ENCODE measurements around the gene PDE4A. TPM values are rescaled to one million over a fixed set of nuclear protein-coding genes. Genes with fewer than 3 reads are reported as not detected.

The PDE4A gene
- total and polyA plus RNA-seq, 10 of the 15 experiments (the other 5 are each of a cell fraction or from before 2014, with no cell fraction given), result 0.24 to 13.3 (median 4.9) TPM

GRCh38 chr19:10412257-10412977, 7.9 kb upstream of the PDE4A start (continued):
- TF ChIP-seq ZBTB40 (IDR thresholded peaks at IDR 0.05; ENCODE audit: borderline replicate concordance) (no peak), EZH2 (IDR thresholded peaks at IDR 0.05; ENCODE audit: borderline replicate concordance, control insufficient read depth, low read depth, low read length) (no peak), ZBTB33 (IDR thresholded peaks at IDR 0.05) (no peak), MYB (IDR thresholded peaks at IDR 0.05; ENCODE audit: borderline replicate concordance, low read depth, low read length) (no peak), IRF3 (IDR thresholded peaks at IDR 0.05) (no peak), POU2F2 (IDR thresholded peaks at IDR 0.05; ENCODE audit: borderline replicate concordance, low read depth, low read length) (peak; percentile 71; the same call in 2 of the 3 replicates), STAT1 (conservative IDR thresholded peaks at IDR 0.05) (0 out of 2 replicates have a peak, but pooled peaks have one; percentile 59), CHD4 (IDR thresholded peaks at IDR 0.05) (no peak), ATF2 (IDR thresholded peaks at IDR 0.05; ENCODE audit: low read length) (peak; percentile 86), CBX3 (IDR thresholded peaks at IDR 0.05; ENCODE audit: borderline replicate concordance, low read depth) (no peak), BACH1 (IDR thresholded peaks at IDR 0.05; ENCODE audit: borderline replicate concordance) (no peak), ETV6 (conservative IDR thresholded peaks at IDR 0.05 in 1 of 2, IDR thresholded peaks at IDR 0.05 in 1 of 2; ENCODE audit: borderline replicate concordance in 1 of 2, low read depth in 1 of 2) (peak in 1 of 2 experiments; percentile 62; a peak in 2 of 4 replicates), SREBF2 (IDR thresholded peaks at IDR 0.05; ENCODE audit: low read length) (no peak), E4F1 (IDR thresholded peaks at IDR 0.05; ENCODE audit: borderline replicate concordance, partially characterized antibody) (no peak), NR2F1 (conservative IDR thresholded peaks at IDR 0.05) (peak; percentile 89), RAD51 (IDR thresholded peaks at IDR 0.05) (peak; percentile 21; the same call in 1 of the 2 replicates), JUNB (IDR thresholded peaks at IDR 0.05) (peak; percentile 80), NBN (IDR thresholded peaks at IDR 0.05) (peak; percentile 59; the same call in 1 of the 2 replicates)

Measured in GM12878 (cell line).